ENCODE data around the gene KEL. TPM values are rescaled to one million over a fixed set of nuclear protein-coding genes. Genes with fewer than 3 reads are reported as not detected.

KEL gene
- total and polyA plus RNA-seq, 12 donors = 0.04 to 1.3 (median 0.37) TPM; not detected in 3

DNA sequence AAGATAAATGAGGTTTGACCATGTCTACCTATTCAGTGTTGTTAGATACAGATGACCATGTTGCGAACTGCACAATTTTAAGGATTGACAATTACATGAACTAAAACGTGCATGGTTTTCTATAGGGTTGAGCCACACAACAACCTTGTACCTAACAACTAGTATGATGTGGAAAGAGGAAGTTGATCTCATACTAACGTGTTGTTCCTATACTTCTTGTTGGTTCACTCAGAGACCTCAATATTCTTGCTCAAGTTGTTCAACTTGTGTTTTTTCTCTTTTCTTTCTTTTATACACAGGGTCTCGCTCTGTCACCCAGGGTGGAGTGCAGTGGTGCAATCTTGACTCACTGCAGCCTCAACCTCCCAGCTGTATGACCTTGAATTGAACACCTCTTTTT, 6.1 kb upstream of the KEL start:
- Histone ChIP-seq H3K4me3 (no peak overlapping the region), H3K36me3 (no peaks in the 10 kb centered on the region), H3K27ac (no peak overlapping the region), H3K4me1 (no peaks in the 10 kb centered on the region), H3K9me3 (no peaks in the 10 kb centered on the region), H3K27me3 (peaks cover 0 to 20% (median 5%) of the 10 kb centered on the region in 7 donors)
- WGBS, 2 donors = 84 to 86% methylated on average over 4 of the region's 4 CpGs
- DNase-seq (no peak), ATAC-seq (no peak)
- intact Hi-C loops (cut with DNase I) = no loop called here
- TF ChIP-seq, protein P1, sequence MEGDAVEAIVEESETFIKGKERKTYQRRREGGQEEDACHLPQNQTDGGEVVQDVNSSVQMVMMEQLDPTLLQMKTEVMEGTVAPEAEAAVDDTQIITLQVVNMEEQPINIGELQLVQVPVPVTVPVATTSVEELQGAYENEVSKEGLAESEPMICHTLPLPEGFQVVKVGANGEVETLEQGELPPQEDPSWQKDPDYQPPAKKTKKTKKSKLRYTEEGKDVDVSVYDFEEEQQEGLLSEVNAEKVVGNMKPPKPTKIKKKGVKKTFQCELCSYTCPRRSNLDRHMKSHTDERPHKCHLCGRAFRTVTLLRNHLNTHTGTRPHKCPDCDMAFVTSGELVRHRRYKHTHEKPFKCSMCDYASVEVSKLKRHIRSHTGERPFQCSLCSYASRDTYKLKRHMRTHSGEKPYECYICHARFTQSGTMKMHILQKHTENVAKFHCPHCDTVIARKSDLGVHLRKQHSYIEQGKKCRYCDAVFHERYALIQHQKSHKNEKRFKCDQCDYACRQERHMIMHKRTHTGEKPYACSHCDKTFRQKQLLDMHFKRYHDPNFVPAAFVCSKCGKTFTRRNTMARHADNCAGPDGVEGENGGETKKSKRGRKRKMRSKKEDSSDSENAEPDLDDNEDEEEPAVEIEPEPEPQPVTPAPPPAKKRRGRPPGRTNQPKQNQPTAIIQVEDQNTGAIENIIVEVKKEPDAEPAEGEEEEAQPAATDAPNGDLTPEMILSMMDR (IDR thresholded peaks at IDR 0.05) = no peak

DNA sequence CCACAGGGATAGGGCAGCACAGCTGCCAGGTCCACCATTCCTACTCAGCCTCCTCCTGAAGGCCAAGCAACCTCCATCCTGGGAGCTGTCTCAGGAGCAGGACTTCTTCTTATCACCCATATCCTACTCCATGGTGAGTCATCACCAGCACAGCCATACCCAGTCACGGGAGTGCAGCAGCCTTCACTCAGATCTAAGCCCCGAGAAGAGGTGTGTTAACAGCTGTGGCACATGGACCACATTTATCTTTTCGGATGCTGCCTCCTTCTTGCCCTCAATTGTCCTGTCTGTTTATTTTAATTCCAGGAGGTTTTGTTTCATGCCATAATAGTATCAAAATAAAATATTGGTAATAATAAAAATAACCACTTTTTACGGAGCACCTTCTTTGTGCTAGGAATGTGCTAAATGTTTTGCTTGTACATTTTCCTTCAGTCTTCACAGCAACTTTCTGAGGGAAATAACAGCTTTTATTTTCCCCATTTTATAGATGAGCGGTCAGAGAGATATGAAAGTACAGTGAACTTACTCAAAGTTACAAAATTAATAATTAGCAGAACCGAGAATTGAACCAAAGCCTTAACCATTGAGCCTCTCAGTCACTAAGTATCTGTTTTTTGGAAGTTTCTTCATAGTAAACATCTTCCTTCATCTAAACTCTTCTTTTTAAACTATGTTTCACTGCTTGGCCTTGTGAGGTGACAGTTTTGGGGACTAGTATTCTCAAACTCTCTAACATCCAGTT, 2.5 kb upstream of the KEL start:
- Histone ChIP-seq H3K36me3 (no peaks in the 10 kb centered on the region), H3K27ac (no peak overlapping the region), H3K4me1 (no peaks in the 10 kb centered on the region), H3K4me3 (no peak overlapping the region), H3K9me3 (no peaks in the 10 kb centered on the region), H3K27me3 (peaks cover 0 to 27% (median 9%) of the 10 kb centered on the region in 7 donors)
- DNase-seq (no peak), ATAC-seq (no peak)
- WGBS, 2 donors = 66 to 72% methylated on average over 6 of the region's 6 CpGs
- intact Hi-C loops (cut with DNase I) = no loop called here
- TF ChIP-seq, protein P1 (IDR thresholded peaks at IDR 0.05) = no peak

- no peaks in the 10 kb centered on the region for H3K36me3 ChIP-seq
- no peak overlapping the region for H3K4me3 ChIP-seq
- no peak overlapping the region for H3K27ac ChIP-seq
- H3K27me3 ChIP-seq = peaks cover 0 to 27% (median 9%) of the 10 kb centered on the region in 7 donors
- no peaks in the 10 kb centered on the region for H3K4me1 ChIP-seq
- intact Hi-C loops (cut with DNase I) = no loop called here
- TF ChIP-seq, protein P1 (IDR thresholded peaks at IDR 0.05) = no peak
- 85 to 94% methylated on average over 2 of the region's 2 CpGs for WGBS, 2 donors
- H3K9me3 ChIP-seq = no peaks in the 10 kb centered on the region
- DNase-seq = no peak
- no peak for ATAC-seq
Measured at GRCh38 chr7:142963993-142964392, 1.8 kb upstream of the KEL start.

- intact Hi-C loops (cut with DNase I) = no loop called here
- H3K27me3 ChIP-seq = peaks cover 0 to 22% (median 9%) of the 10 kb centered on the region in 7 donors
- H3K4me3 ChIP-seq = no peak overlapping the region
- H3K9me3 ChIP-seq = no peaks in the 10 kb centered on the region
- TF ChIP-seq, protein P1 (IDR thresholded peaks at IDR 0.05) = no peak
- 40 to 49% methylated on average over 1 of the region's 1 CpG for WGBS, 2 donors
- DNase-seq (no peak), ATAC-seq (no peak)
- H3K36me3 ChIP-seq = no peaks in the 10 kb centered on the region
- H3K27ac ChIP-seq = no peak overlapping the region
- H3K4me1 ChIP-seq = no peaks in the 10 kb centered on the region
Measured at GRCh38 chr7:142962991-142963390, 828 bp upstream of the KEL start.

Measured in heart right ventricle (tissue), 16 donors.